Large intestine (tissue), 3 donors: ENCODE data around the gene IZUMO4. TPM values are rescaled to one million over a fixed set of nuclear protein-coding genes. Genes with fewer than 3 reads are reported as not detected.
"Not testable (repeated sequence)": the region's sequence is repeated elsewhere in the genome, so short reads cannot be mapped to it uniquely, and the experiment has no call there.

ENCODE experiments used
- DNase-seq, 2 donors: peaks; one replicate each; pipeline versions ENCODE4 v3.0.0 to v3.0.0-alpha.2; 2013
- H3K27ac ChIP-seq: one replicate; pipeline ENCODE4 v1.5.1; 2013; ENCODE audit warnings: low read length
- H3K27me3 ChIP-seq: 2 replicates; pipeline ENCODE4 v1.6.1; 2013; ENCODE audit warnings: low read length; ENCODE audit not compliant: control insufficient read depth, insufficient read depth
- H3K36me3 ChIP-seq: 2 replicates; pipeline ENCODE4 v1.6.1; 2013; ENCODE audit warnings: low read length; ENCODE audit not compliant: control insufficient read depth, insufficient read depth
- H3K4me1 ChIP-seq: one replicate; pipeline ENCODE4 v1.6.1; 2013; ENCODE audit warnings: low read length; ENCODE audit not compliant: control insufficient read depth, insufficient read depth
- H3K4me3 ChIP-seq: one replicate; pipeline ENCODE4 v1.5.1; 2013; ENCODE audit warnings: low read length
- H3K9me3 ChIP-seq: one replicate; pipeline ENCODE4 v1.6.1; 2013; ENCODE audit warnings: mild to moderate bottlenecking, low read depth, low read length, moderate library complexity; ENCODE audit not compliant: control insufficient read depth
- WGBS: methylation state at CpG from one replicate; pipeline ENCODE4 v1.1.5; 2013; ENCODE audit warnings: low lambda C conversion rate; ENCODE audit not compliant: insufficient coverage; 5-methylcytosine and 5-hydroxymethylcytosine counted together
- polyA plus RNA-seq: library from polyadenylated mRNA; unstranded; fragments of 120-200 nt; gene quantifications from one replicate; pipeline ENCODE4 v1.2.1, GENCODE V29; 2013

IZUMO4 gene
- polyA plus RNA-seq, 1 donor = 4.4 TPM

DNA sequence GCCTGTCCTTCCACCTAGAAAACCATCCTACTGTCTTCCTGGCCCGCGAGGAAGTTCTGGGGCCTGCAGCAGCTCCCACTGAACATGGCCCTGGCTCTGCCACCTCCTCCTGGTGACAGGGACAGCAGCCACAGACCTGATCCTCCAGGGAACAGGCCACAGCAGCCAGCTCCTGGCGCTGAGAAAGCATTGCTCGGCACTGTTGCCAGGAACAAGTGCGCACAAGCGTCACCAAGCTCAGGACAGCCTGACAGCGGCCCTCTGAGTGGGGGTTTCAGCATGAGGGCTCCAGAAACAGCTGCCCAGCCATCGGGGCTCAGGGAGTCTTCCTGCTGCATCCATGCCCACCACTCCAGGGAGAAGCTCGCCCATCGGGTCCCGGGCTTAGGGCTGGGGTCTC lies 32.8 kb downstream of the IZUMO4 start:
- Histone ChIP-seq H3K9me3 (no peaks in the 10 kb centered on the region), H3K27me3 (no peaks in the 10 kb centered on the region), H3K4me3 (no peak overlapping the region), H3K36me3 (peaks cover 70% of the 10 kb centered on the region), H3K27ac (no peak overlapping the region), H3K4me1 (no peaks in the 10 kb centered on the region)
- DNase-seq = no peak
- WGBS = no CpG with 5 or more reads among the region's 11 CpGs

DNA sequence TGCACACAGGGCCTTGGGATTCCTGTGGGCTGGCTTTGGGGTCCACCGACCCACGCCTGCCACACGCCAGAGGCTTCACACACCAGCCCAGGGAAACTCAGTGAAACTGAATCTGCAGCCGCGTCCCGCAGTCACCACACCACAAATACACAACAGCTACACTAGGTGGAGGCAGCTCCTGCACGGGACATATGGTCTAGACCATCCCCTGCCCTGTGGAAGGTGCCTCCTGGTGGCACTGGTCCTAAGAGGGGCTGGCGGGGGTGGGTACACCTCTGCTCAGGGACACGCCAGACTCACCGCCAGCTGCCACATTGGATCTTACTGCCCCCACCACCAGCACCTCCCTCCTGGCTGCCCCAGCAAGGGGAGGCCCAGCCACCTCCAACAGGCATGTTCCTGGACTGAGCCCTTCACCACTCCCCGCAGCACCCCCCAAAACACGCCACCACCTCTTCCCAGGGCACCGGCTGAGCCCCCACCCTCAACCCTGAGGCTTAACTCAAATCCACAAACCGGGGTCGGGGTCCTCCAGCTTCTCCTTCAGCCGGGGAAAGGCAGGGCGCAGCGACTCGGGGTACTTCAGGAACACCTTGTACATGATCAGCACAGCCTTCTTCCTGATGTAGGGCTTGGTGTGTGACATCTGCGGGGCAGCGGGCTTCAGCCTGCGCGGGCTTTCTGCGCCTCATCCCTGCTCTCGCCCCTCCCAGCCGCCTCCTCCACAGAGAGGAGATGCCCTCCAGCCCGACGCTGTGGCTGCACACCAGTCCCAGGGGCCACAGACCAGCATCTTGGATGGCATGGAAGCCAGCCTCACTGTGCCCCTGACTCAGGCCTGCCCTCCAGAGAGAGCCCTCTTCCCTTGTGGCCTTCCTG lies 33.4 kb downstream of the IZUMO4 start:
- H3K4me3 ChIP-seq = no peak overlapping the region
- H3K4me1 ChIP-seq = no peaks in the 10 kb centered on the region
- no peaks in the 10 kb centered on the region for H3K9me3 ChIP-seq
- H3K27me3 ChIP-seq = no peaks in the 10 kb centered on the region
- no peak overlapping the region for H3K27ac ChIP-seq
- H3K36me3 ChIP-seq = peaks cover 67% of the 10 kb centered on the region
- no CpG with 5 or more reads among the region's 28 CpGs for WGBS
- no peak for DNase-seq

DNA sequence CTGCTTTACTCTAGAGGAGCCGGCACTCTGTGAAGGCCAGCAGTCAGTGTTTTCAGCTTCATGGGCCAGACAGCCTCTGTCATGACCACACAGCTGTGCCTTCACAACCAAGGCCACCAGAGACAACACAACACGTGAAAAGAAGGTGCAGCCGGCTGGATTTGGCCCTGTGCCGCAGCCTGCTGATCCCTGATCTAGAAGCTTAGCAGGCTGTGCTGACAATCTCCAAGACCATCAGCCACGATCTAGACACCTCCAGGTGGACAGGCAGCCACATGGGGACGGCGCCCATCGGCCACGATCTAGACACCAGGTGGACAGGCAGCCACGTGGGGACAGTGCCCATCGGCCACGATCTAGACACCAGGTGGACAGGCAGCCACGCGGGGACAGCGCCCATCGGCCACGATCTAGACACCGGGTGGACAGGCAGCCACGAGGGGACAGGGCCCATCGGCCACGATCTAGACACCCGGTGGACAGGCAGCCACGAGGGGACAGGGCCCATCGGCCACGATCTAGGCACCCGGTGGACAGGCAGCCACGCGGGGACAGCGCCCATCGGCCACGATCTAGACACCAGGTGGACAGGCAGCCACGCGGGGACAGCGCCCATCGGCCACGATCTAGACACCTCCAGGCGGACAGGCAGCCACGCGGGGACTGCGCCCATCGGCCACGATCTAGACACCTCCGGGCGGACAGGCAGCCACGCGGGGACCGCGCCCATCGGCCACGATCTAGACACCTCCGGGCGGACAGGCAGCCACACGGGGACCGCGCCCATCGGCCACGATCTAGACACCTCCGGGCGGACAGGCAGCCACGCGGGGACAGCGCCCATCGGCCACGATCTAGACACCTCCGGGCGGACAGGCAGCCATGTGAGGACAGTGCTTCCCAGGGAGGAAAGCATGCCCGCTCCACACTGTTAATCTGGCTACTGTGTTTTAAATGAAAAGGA lies 34.6 kb downstream of the IZUMO4 start:
- H3K27me3 ChIP-seq, H3K9me3 ChIP-seq, DNase-seq, H3K27ac ChIP-seq, H3K4me3 ChIP-seq, H3K4me1 ChIP-seq: not testable (repeated sequence)
- H3K36me3 ChIP-seq = peaks cover 67% of the 10 kb centered on the region
- WGBS = no CpG with 5 or more reads among the region's 67 CpGs

DNA sequence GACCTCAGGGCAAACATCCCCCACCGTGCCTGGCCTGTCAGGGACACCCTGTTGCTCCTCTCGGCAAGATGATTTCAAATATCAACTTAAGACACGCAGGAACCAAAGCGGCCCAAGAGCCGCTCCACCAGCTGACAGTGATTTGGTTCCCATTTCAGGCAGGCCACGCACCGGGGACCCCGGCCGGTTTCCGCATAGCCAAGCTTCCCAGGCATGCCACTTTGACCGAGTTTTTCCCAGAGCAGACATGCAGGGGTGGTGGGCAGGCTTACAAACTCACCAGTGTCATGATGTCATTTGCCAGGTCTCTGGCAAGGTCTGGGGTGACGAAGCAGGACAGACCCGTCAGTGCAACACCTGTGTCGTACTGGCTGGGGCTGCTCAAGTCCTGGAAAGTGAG lies 35.5 kb downstream of the IZUMO4 start:
- Histone ChIP-seq H3K4me1 (no peaks in the 10 kb centered on the region), H3K4me3 (no peak overlapping the region), H3K27me3 (no peaks in the 10 kb centered on the region), H3K36me3 (peaks cover 68% of the 10 kb centered on the region), H3K9me3 (peaks cover 2% of the 10 kb centered on the region), H3K27ac (no peak overlapping the region)
- DNase-seq = no peak
- WGBS = no CpG with 5 or more reads among the region's 14 CpGs

DNA sequence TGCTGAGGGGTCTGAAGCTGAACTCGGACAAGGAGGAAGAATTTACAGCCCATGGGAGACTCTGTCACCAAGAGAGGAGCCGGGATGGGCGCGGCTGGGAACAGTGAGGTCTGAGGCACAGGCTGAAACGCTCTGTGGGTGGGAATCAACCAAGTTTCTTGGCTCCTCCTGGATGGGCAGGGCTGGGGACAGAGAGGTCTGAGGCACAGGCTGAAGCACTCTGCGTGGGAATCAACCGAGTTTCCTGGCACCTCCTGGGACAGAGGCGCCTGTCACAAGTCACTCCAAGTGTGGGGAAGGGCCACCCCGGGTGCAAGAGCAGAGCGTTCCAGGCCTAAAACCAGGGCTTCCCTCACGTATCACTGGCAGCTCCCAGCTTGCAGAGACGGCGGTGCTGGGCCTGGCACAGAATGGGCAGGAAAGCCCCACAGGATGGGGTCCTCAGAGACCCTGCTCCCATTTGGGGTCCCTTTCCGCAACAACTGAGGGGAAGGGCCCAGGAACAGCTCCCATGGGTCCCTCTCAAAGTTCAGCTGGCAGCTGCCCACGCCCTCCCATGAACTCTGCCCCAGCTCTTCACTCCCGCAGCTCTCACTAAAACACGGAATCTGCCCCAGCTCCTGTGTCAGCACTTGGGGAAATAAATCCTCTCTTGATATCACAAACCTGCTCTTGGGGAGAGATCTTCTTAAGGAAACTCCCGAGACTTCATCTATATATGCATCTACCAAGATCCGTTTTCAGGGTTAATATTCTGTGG lies 36.2 kb downstream of the IZUMO4 start:
- H3K4me3 ChIP-seq = no peak overlapping the region
- H3K27ac ChIP-seq = no peak overlapping the region
- peaks cover 69% of the 10 kb centered on the region for H3K36me3 ChIP-seq
- no peak for DNase-seq
- peaks cover 2% of the 10 kb centered on the region for H3K9me3 ChIP-seq
- no peaks in the 10 kb centered on the region for H3K27me3 ChIP-seq
- 40% methylated on average over 1 of the region's 19 CpGs for WGBS
- H3K4me1 ChIP-seq = no peaks in the 10 kb centered on the region

DNA sequence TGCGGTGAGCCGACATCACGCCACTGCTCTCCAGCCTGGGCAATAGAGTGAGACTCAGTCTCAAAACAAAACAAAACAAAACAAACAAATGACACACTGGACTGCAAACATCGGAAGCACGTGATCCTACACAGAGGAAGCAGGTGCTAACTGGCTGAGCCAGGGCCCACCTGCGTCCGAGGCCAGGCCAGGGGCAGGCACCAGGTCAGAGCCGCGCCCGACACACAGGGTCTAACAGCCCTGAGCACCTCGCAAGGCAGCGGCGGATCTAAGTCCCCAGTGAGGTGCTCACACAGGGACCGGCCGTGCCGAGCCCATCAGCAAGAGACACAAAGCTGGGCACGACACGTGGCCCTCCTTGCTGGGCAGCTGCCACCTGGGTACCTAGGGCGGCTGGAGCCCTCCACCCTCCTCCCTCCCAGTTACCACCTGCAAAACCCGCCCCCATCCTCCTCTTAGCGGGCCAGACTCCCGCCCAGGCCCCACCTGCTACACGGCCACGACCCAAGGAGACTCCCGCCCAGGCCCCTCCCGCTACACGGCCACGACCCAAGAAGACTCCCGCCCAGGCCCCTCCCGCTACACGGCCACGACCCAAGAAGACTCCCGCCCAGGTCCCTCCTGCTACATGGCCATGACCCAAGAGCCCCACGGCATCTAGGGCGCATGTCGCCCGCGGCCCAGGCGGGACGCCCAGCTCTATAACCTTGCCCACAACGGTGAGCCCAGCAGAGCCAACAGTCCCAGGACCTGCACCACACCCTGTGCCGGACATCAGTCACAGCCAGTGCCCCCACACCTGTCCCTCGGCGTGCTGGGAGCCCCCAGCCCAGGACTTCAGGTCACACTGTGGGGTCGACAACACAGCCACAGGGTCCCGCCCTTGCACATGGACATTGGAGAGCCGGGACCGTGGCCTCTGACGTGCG lies 39.0 kb downstream of the IZUMO4 start:
- Histone ChIP-seq H3K36me3 (peaks cover 73% of the 10 kb centered on the region), H3K27ac (no peak overlapping the region), H3K27me3 (no peaks in the 10 kb centered on the region), H3K4me1 (no peaks in the 10 kb centered on the region), H3K4me3 (no peak overlapping the region), H3K9me3 (peaks cover 2% of the 10 kb centered on the region)
- WGBS = no CpG with 5 or more reads among the region's 50 CpGs
- no peak for DNase-seq

DNA sequence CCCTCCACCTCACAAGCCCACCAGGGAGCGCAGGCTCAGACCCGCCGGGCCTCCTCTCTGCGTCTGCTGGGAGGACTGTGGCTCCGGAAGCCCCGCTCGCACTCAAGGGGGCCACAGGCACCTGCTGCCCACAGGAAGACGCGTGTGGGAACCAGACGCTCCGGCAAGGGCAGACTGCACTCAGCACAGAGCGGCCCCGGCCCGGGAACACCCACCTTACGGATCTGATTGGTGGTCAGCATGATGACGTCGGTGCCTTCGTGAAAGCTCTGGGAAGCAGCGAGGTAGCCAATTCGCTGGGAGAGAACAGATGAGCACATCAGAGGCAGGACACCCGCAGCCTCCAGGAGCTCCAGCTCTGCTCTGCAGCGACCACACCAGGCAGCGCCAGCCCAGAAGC lies 40.1 kb downstream of the IZUMO4 start:
- Histone ChIP-seq H3K36me3 (peaks cover 65% of the 10 kb centered on the region), H3K4me3 (no peak overlapping the region)
- no CpG with 5 or more reads among the region's 23 CpGs for WGBS

DNA sequence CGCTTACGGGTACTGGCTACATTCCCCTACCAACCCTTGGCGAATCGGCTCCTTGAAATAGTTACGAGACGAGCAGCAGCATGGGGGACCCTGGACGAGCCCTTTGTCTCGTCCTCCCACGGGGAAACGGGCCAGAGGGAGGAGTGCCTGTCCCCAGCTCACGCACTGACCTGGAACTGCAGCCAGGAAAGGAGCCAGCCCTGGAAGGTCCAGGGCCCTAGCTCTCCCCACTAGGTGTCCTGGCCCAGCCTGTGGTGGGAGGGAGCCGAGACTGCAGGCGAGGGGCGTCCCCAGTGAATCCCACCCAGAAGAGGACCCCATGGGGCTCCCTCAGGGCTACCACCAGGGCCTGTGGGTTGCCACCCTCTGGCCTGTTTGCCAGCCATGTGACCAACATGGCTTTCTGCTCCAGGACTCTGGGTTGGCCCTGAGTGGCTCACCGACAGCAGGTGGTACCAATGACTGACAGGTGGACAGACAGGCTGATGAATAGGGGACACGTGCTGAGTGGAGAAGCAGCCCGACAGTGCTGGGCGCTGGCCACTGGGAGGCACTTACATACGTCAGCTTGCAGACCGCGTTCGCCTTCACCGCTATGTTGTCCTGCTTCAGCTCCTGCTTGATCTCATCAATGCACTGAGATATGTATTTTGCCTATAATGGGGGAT lies 41.5 kb downstream of the IZUMO4 start:
- no peaks in the 10 kb centered on the region for H3K4me1 ChIP-seq
- no peaks in the 10 kb centered on the region for H3K27me3 ChIP-seq
- peaks cover 2% of the 10 kb centered on the region for H3K9me3 ChIP-seq
- H3K4me3 ChIP-seq = no peak overlapping the region
- DNase-seq = no peak
- WGBS = no CpG with 5 or more reads among the region's 23 CpGs
- H3K36me3 ChIP-seq = peaks cover 51% of the 10 kb centered on the region
- H3K27ac ChIP-seq = no peak overlapping the region

More for the DNA sequence above, 40.1 kb downstream of the IZUMO4 start:
- no peak for DNase-seq
- Histone ChIP-seq H3K9me3 (peaks cover 2% of the 10 kb centered on the region), H3K27ac (no peak overlapping the region), H3K27me3 (no peaks in the 10 kb centered on the region), H3K4me1 (no peaks in the 10 kb centered on the region)
